SK-N-SH (cell line): ENCODE data around the gene PROX1. TPM values are rescaled to one million over a fixed set of nuclear protein-coding genes. Genes with fewer than 3 reads are reported as not detected.

ENCODE experiments used
- CTCF ChIA-PET: fragments of 300-600, 350-600 bp; formaldehyde crosslinking; extraction: SDS; loops from one replicate; lab custom pipeline; 2021; lab: Yijun Ruan, JAX
- POLR2A ChIA-PET: fragments of 350-600 bp; sonication (Branson Sonifier 250); formaldehyde crosslinking; extraction: SDS; loops from one replicate; lab custom pipeline; 2020; ENCODE audit warnings: antibody characterized with exemption, inconsistent platforms; lab: Yijun Ruan, JAX
- DNase-seq: peaks from one replicate; pipeline ENCODE4 v3.0.0; 2012
- H2AFZ ChIP-seq: fragments of 200-600 bp; sonication (generic); 2 replicates; pipeline ENCODE4 v1.8.1; 2016; ENCODE audit warnings: antibody characterized with exemption, mild to moderate bottlenecking, low read depth
- H3F3A ChIP-seq: fragments of 200-600 bp; sonication (generic); replicated peaks from 2 replicates; pipeline ENCODE3; 2016; ENCODE audit warnings: antibody characterized with exemption, mild to moderate bottlenecking; ENCODE audit not compliant: insufficient read depth
- H3K27ac ChIP-seq, 2 experiments: fragments of 200-500 bp in 1 of 2; fragments of 200-600 bp in 1 of 2; sonication (Bioruptor generic) in 1 of 2; sonication (generic), shearing (Covaris generic) in 1 of 2; 2 replicates each; pipeline versions ENCODE4 v1.5.1 to v1.6.1; 2014 to 2016; ENCODE audit warnings: low read depth in 2 of 2, inconsistent platforms in 1 of 2, low read length in 1 of 2, mild to moderate bottlenecking in 1 of 2, mixed read lengths in 1 of 2
- H3K27me3 ChIP-seq: fragments of 200-600 bp; sonication (generic), shearing (Covaris generic); 2 replicates; pipeline ENCODE4 v1.6.1; 2016; ENCODE audit warnings: mixed run types; ENCODE audit not compliant: insufficient read depth
- H3K36me3 ChIP-seq, 2 experiments: fragments of 200-500 bp in 1 of 2; fragments of 200-600 bp in 1 of 2; sonication (Bioruptor generic) in 1 of 2; sonication (generic) in 1 of 2; replicated peaks in 1 of 2; 2 replicates each; pipeline versions ENCODE3 to v1.5.1; 2014 to 2016; ENCODE audit warnings: low read length in 1 of 2, mild to moderate bottlenecking in 1 of 2; ENCODE audit not compliant: insufficient read depth in 2 of 2, control insufficient read depth in 1 of 2
- H3K4me1 ChIP-seq, 2 experiments: fragments of 200-500 bp in 1 of 2; fragments of 200-600 bp in 1 of 2; sonication (Bioruptor generic) in 1 of 2; sonication (generic), shearing (Covaris generic) in 1 of 2; 2 replicates each; pipeline versions ENCODE4 v1.5.1 to v1.6.1; 2014 to 2016; ENCODE audit warnings: low read depth in 1 of 2, low read length in 1 of 2, mixed run types in 1 of 2; ENCODE audit not compliant: insufficient read depth in 2 of 2, control insufficient read depth in 1 of 2
- H3K4me2 ChIP-seq: fragments of 200-600 bp; sonication (generic), shearing (Covaris generic); 2 replicates; pipeline ENCODE4 v1.6.1; 2017; ENCODE audit warnings: mixed run types
- H3K4me3 ChIP-seq, 2 experiments: fragments of 200-500 bp in 1 of 2; fragments of 200-600 bp in 1 of 2; sonication (Bioruptor generic) in 1 of 2; sonication (generic), shearing (Covaris generic) in 1 of 2; 2 replicates each; pipeline versions ENCODE4 v1.5.1 to v1.8.1; 2014 to 2016; ENCODE audit warnings: low read depth in 2 of 2, inconsistent platforms in 1 of 2, low read length in 1 of 2, mild to moderate bottlenecking in 1 of 2, mixed read lengths in 1 of 2, moderate library complexity in 1 of 2
- H3K79me2 ChIP-seq: fragments of 200-600 bp; sonication (generic); 2 replicates; pipeline ENCODE4 v1.8.1; 2017; ENCODE audit warnings: mild to moderate bottlenecking; ENCODE audit not compliant: insufficient read depth
- H3K9ac ChIP-seq: fragments of 200-600 bp; sonication (generic); 2 replicates; pipeline ENCODE4 v1.6.1; 2017; ENCODE audit warnings: mixed run types
- H3K9me2 ChIP-seq: fragments of 200-600 bp; sonication (generic); 2 replicates; pipeline ENCODE4 v1.6.1; 2017; ENCODE audit warnings: mixed run types
- H3K9me3 ChIP-seq: fragments of 200-600 bp; sonication (generic); 2 replicates; pipeline ENCODE4 v1.6.1; 2017; ENCODE audit warnings: mixed run types, mild to moderate bottlenecking, moderate library complexity
- H4K20me1 ChIP-seq: fragments of 200-600 bp; sonication (generic); 2 replicates; pipeline ENCODE4 v1.6.1; 2017; ENCODE audit warnings: mild to moderate bottlenecking, mixed run types; ENCODE audit not compliant: insufficient read depth
- CHD2 ChIP-seq: fragments of 150-350 bp; IDR thresholded peaks from 2 replicates; pipeline ENCODE4 v1.6.1; 2018; ENCODE audit warnings: low read length; ENCODE audit not compliant: partially characterized antibody
- CTCF ChIP-seq: fragments of 200-600 bp; sonication (generic); IDR thresholded peaks from 2 replicates; pipeline ENCODE4 v1.6.1; 2017; ENCODE audit warnings: antibody characterized with exemption, mild to moderate bottlenecking, moderate library complexity
- ELF1 ChIP-seq: IDR thresholded peaks from 2 replicates; pipeline ENCODE4 v1.4.0; 2012
- FOXJ3 ChIP-seq: sonication (generic); formaldehyde crosslinking; IDR thresholded peaks from 2 replicates; pipeline ENCODE4 v1.5.1; 2020; ENCODE audit warnings: mild to moderate bottlenecking, missing genetic modification reagents
- FOXM1 ChIP-seq: IDR thresholded peaks from 2 replicates; pipeline ENCODE4 v1.4.0; 2012; ENCODE audit warnings: low read depth, mild to moderate bottlenecking
- GABPA ChIP-seq: IDR thresholded peaks from 2 replicates; pipeline ENCODE4 v1.4.0; 2012; ENCODE audit warnings: low read depth, mild to moderate bottlenecking
- GATA2 ChIP-seq: sonication (generic); formaldehyde crosslinking; IDR thresholded peaks from 2 replicates; pipeline ENCODE4 v1.5.0; 2020; ENCODE audit warnings: mild to moderate bottlenecking, missing genetic modification reagents
- IRF3 ChIP-seq: fragments of 150-350 bp; IDR thresholded peaks from 2 replicates; pipeline ENCODE4 v1.6.1; 2016; ENCODE audit warnings: mild to moderate bottlenecking, low read depth, low read length
- JUND ChIP-seq: IDR thresholded peaks from 2 replicates; pipeline ENCODE4 v1.4.0; 2012
- MAX ChIP-seq: IDR thresholded peaks from 2 replicates; pipeline ENCODE4 v1.4.0; 2012; ENCODE audit warnings: low read depth
- RAD21 ChIP-seq: IDR thresholded peaks from 2 replicates; pipeline ENCODE4 v1.6.1; 2012; ENCODE audit warnings: mild to moderate bottlenecking, low read length
- RCOR1 ChIP-seq: fragments of 150-350 bp; IDR thresholded peaks from 2 replicates; pipeline ENCODE4 v1.6.1; 2017; ENCODE audit warnings: antibody characterized with exemption, low read length
- REST ChIP-seq: IDR thresholded peaks from 2 replicates; pipeline ENCODE4 v1.6.1; 2012; ENCODE audit warnings: mild to moderate bottlenecking, low read depth, low read length, moderate library complexity
- SMC3 ChIP-seq: IDR thresholded peaks from 2 replicates; pipeline ENCODE4 v1.6.1; 2012; ENCODE audit warnings: low read depth, low read length, improper control_type of control experiment
- TCF12 ChIP-seq: IDR thresholded peaks from 2 replicates; pipeline ENCODE4 v1.4.0; 2012
- USF1 ChIP-seq: IDR thresholded peaks from 2 replicates; pipeline ENCODE4 v1.4.0; 2012; ENCODE audit warnings: low read depth, borderline replicate concordance
- YY1 ChIP-seq: IDR thresholded peaks from 2 replicates; pipeline ENCODE4 v1.4.0; 2012; ENCODE audit warnings: low read depth, mild to moderate bottlenecking
- ZBTB33 ChIP-seq: IDR thresholded peaks from 2 replicates; pipeline ENCODE4 v1.4.0; 2012; ENCODE audit warnings: low read depth, borderline replicate concordance
- WGBS: methylation state at CpG from one replicate; pipeline ENCODE4 v1.1.6; 2017; ENCODE audit warnings: low lambda C conversion rate; 5-methylcytosine and 5-hydroxymethylcytosine counted together
- polyA plus RNA-seq, 3 experiments: library from polyadenylated mRNA; depleted of rRNA; stranded (reverse); fragments of >200 nt; gene quantifications; 2 replicates each; pipeline ENCODE4 v1.2.3, GENCODE V29; 2012

PROX1 gene
- polyA plus RNA-seq, 1 of the 3 experiments (the other 2 are of a cell fraction), result 0.25 TPM

GRCh38 chr1:214021321-214021720 lies 33.5 kb downstream of the PROX1 start:
- H3K27me3 ChIP-seq, result no peaks in the 10 kb centered on the region
- CTCF ChIA-PET, result interaction anchor here (1.1 to 1.3 kb wide), 2 partner anchors 16 to 37 kb away, joined by 3 read pairs; no protein-coding TSS in a partner anchor
- TF ChIP-seq SMC3, result no peak
- TF ChIP-seq RCOR1, result no peak
- TF ChIP-seq IRF3, result no peak
- no peak for TF ChIP-seq ELF1
- no peak for TF ChIP-seq CHD2
- TF ChIP-seq GABPA, result no peak
- no peak for TF ChIP-seq JUND
- TF ChIP-seq REST, result no peak
- TF ChIP-seq RAD21, result no peak
- no peak for TF ChIP-seq GATA2 (CRISPR knock-in tag)
- no peak for TF ChIP-seq YY1
- TF ChIP-seq TCF12, result no peak
- TF ChIP-seq CTCF, result no peak
- TF ChIP-seq FOXM1, result no peak
- TF ChIP-seq ZBTB33, result no peak
- TF ChIP-seq USF1, result no peak
- no peak for TF ChIP-seq FOXJ3 (CRISPR knock-in tag)
- no peak for TF ChIP-seq MAX
- TF ChIP-seq, all 33 proteins: peak for 0
- Histone ChIP-seq H3K9me3 (no peaks in the 10 kb centered on the region), H2AFZ (no peak overlapping the region), H3F3A (no peaks in the 10 kb centered on the region), H3K4me1 (peaks cover 0 to 38% of the 10 kb centered on the region in 2 experiments; a peak in 2 of 4 replicates), H4K20me1 (no peaks in the 10 kb centered on the region), H3K79me2 (no peaks in the 10 kb centered on the region), H3K4me3 (no peak overlapping the region), H3K9ac (no peak overlapping the region), H3K4me2 (no peak overlapping the region), H3K27ac (peak overlapping the region in 1 of 2 experiments; percentile 92; a peak in 2 of 4 replicates), H3K9me2 (no peaks in the 10 kb centered on the region), H3K36me3 (peaks cover 0 to 8% of the 10 kb centered on the region in 2 experiments)
- WGBS, result 40% methylated on average over 3 of the region's 3 CpGs
- POLR2A ChIA-PET, result no interaction called here
- DNase-seq, result no peak
